ENCODE data around the gene KDM5C. TPM values are rescaled to one million over a fixed set of nuclear protein-coding genes. Genes with fewer than 3 reads are reported as not detected.

KDM5C gene
- total RNA-seq, 4 donors from 2014 or later = 126 to 318 (median 160) TPM

- TF ChIP-seq EP300 (IDR thresholded peaks at IDR 0.05) = no peak
- TF ChIP-seq POLR2AphosphoS5 (IDR thresholded peaks at IDR 0.05) = no peak
- no peak for TF ChIP-seq CTCF (IDR thresholded peaks at IDR 0.05)
- TF ChIP-seq POLR2A (IDR thresholded peaks at IDR 0.05) = no peak
- H3K27me3 ChIP-seq = no peaks in the 10 kb centered on the region
- H3K4me3 ChIP-seq = no peak overlapping the region
- DNase-seq (ENCODE audit: low spot score in 2 of 2) = no peak
- no peak overlapping the region for H3K27ac ChIP-seq
- WGBS = 75% methylated on average over 1 of the region's 1 CpG
- H3K36me3 ChIP-seq = peaks cover 16% of the 10 kb centered on the region
- H3K4me1 ChIP-seq = no peaks in the 10 kb centered on the region
- no peaks in the 10 kb centered on the region for H3K9me3 ChIP-seq
Measured at GRCh38 chrX:53249408-53250042, 24.5 kb upstream of the KDM5C start.

- H3K27ac ChIP-seq = no peak overlapping the region
- peaks cover 16% of the 10 kb centered on the region for H3K36me3 ChIP-seq
- H3K4me3 ChIP-seq = no peak overlapping the region
- H3K27me3 ChIP-seq = no peaks in the 10 kb centered on the region
- no peaks in the 10 kb centered on the region for H3K9me3 ChIP-seq
- no peak for DNase-seq (ENCODE audit: low spot score in 2 of 2)
- H3K4me1 ChIP-seq = no peaks in the 10 kb centered on the region
- 89% methylated on average over 9 of the region's 10 CpGs for WGBS
- TF ChIP-seq POLR2AphosphoS5 (IDR thresholded peaks at IDR 0.05) = no peak
- TF ChIP-seq EP300 (IDR thresholded peaks at IDR 0.05) = no peak
- no peak for TF ChIP-seq POLR2A (IDR thresholded peaks at IDR 0.05)
- no peak for TF ChIP-seq CTCF (IDR thresholded peaks at IDR 0.05)
Measured at GRCh38 chrX:53247928-53248327, 22.9 kb upstream of the KDM5C start.

- H3K27ac ChIP-seq = no peak overlapping the region
- 82% methylated on average over 2 of the region's 2 CpGs for WGBS
- H3K36me3 ChIP-seq = peaks cover 21% of the 10 kb centered on the region
- no peaks in the 10 kb centered on the region for H3K9me3 ChIP-seq
- H3K4me1 ChIP-seq = no peaks in the 10 kb centered on the region
- no peak for TF ChIP-seq EP300 (IDR thresholded peaks at IDR 0.05)
- TF ChIP-seq POLR2AphosphoS5 (IDR thresholded peaks at IDR 0.05) = no peak
- TF ChIP-seq CTCF (IDR thresholded peaks at IDR 0.05) = no peak
- TF ChIP-seq POLR2A (IDR thresholded peaks at IDR 0.05) = no peak
- DNase-seq (ENCODE audit: low spot score in 2 of 2) = no peak
- no peak overlapping the region for H3K4me3 ChIP-seq
- H3K27me3 ChIP-seq = no peaks in the 10 kb centered on the region
Measured at GRCh38 chrX:53246231-53246630, 21.2 kb upstream of the KDM5C start.

- no peak for TF ChIP-seq POLR2A (IDR thresholded peaks at IDR 0.05)
- TF ChIP-seq POLR2AphosphoS5 (IDR thresholded peaks at IDR 0.05) = no peak
- no peak for TF ChIP-seq EP300 (IDR thresholded peaks at IDR 0.05)
- no peak for TF ChIP-seq CTCF (IDR thresholded peaks at IDR 0.05)
- no peak overlapping the region for H3K27ac ChIP-seq
- no peaks in the 10 kb centered on the region for H3K9me3 ChIP-seq
- peaks cover 23% of the 10 kb centered on the region for H3K36me3 ChIP-seq
- H3K4me3 ChIP-seq = no peak overlapping the region
- no peaks in the 10 kb centered on the region for H3K27me3 ChIP-seq
- DNase-seq (ENCODE audit: low spot score in 2 of 2) = no peak
- no peaks in the 10 kb centered on the region for H3K4me1 ChIP-seq
- WGBS = 52% methylated on average over 1 of the region's 1 CpG
Measured at GRCh38 chrX:53244610-53245009, 19.6 kb upstream of the KDM5C start.

GRCh38 chrX:53242310-53242709, 17.3 kb upstream of the KDM5C start:
- Histone ChIP-seq H3K36me3 (peaks cover 39% of the 10 kb centered on the region), H3K4me3 (no peak overlapping the region), H3K9me3 (no peaks in the 10 kb centered on the region), H3K4me1 (no peaks in the 10 kb centered on the region), H3K27me3 (no peaks in the 10 kb centered on the region), H3K27ac (no peak overlapping the region)
- 83% methylated on average over 4 of the region's 4 CpGs for WGBS
- no peak for DNase-seq (ENCODE audit: low spot score in 2 of 2)
- TF ChIP-seq CTCF (IDR thresholded peaks at IDR 0.05) (no peak), EP300 (IDR thresholded peaks at IDR 0.05) (no peak), POLR2AphosphoS5 (IDR thresholded peaks at IDR 0.05) (no peak), POLR2A (IDR thresholded peaks at IDR 0.05) (no peak)

Data from suprapubic skin (tissue), 4 donors.